ENCODE measurements around the gene CAPN10.

DNA sequence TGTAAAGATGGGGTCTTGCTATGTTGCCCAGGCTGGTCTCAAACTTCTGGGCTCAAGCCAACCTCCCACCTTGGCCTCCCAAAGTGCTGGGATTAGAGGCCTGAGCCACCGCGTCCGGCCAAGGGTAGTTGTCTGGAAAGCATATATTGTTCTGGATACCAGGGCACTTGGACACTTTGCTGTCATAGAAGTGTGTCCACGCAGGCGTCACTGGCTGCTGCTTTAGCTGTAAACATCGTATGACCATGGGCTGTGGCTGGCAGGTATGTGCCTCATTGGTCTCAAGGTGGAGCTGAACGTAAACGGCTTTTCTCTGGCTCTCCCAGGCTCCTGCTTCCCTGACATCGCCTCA lies 35.5 kb downstream of the CAPN10 start:
- TF ChIP-seq POLR2A (IDR thresholded peaks at IDR 0.05) (no peak), POLR2AphosphoS5 (IDR thresholded peaks at IDR 0.05) (no peak)
- TF ChIP-seq, protein P1, sequence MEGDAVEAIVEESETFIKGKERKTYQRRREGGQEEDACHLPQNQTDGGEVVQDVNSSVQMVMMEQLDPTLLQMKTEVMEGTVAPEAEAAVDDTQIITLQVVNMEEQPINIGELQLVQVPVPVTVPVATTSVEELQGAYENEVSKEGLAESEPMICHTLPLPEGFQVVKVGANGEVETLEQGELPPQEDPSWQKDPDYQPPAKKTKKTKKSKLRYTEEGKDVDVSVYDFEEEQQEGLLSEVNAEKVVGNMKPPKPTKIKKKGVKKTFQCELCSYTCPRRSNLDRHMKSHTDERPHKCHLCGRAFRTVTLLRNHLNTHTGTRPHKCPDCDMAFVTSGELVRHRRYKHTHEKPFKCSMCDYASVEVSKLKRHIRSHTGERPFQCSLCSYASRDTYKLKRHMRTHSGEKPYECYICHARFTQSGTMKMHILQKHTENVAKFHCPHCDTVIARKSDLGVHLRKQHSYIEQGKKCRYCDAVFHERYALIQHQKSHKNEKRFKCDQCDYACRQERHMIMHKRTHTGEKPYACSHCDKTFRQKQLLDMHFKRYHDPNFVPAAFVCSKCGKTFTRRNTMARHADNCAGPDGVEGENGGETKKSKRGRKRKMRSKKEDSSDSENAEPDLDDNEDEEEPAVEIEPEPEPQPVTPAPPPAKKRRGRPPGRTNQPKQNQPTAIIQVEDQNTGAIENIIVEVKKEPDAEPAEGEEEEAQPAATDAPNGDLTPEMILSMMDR (IDR thresholded peaks at IDR 0.05), result no peak

All from breast epithelium (tissue), 3 donors.